NOMO-1 treated with DMSO at 0.1 percent for 48 hours (cell line): Measurements from ENCODE around the gene POLR3H.
A peak's percentile ranks its signal among the peaks of the same experiment; 100 is the strongest.
"Not testable (repeated sequence)": the region's sequence is repeated elsewhere in the genome, so short reads cannot be mapped to it uniquely, and the experiment has no call there.

Source experiments
- DNase-seq: peaks from one replicate; lab custom pipeline; 2025; ENCODE audit not compliant: unreplicated experiment; lab: John Stamatoyannopoulos, UW

The POLR3H gene, protein sequence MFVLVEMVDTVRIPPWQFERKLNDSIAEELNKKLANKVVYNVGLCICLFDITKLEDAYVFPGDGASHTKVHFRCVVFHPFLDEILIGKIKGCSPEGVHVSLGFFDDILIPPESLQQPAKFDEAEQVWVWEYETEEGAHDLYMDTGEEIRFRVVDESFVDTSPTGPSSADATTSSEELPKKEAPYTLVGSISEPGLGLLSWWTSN

DNA sequence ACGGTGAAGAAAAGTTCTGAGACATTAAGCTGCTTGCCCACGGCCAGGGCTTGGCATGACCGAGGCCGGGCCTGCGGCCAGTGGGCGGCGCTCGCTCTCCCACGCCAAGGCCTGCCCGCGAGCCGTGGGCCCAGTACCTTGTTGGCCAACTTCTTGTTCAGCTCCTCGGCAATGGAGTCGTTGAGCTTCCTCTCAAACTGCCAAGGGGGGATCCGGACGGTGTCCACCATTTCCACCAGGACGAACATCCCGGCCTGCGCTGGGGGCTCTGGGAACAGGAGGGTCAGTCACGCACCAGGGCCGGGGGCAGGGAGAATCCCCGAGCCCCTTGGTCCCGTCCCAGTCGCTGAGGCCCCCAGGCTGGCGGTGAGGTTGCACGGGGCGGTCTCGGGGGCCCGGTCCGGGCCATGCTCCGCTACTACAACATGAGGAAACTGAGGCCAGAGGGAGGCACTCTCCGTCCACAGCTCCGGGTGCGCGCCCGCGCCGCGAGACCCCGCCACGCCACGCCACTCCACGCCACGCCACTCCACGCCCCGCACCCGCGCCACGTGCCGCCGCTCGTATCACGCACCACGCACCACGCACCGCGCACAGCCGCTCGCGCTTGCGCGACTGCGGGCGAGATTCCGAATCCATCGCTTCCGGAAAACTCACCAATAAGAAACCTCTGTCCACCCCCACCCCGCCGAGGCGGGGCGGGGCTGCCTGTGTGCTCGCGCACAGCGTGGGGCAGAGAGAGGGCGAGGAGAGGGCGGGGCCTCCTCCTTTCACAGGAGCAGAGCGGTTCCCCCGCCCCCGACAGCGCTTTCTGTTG lies at the start of gene POLR3H:
POLR3H (minus strand) TSS at position 617 of the 817 bp plus-strand sequence; CDS start at position 248, 369 bp downstream.
- peak; percentile 96 for DNase-seq

DNA sequence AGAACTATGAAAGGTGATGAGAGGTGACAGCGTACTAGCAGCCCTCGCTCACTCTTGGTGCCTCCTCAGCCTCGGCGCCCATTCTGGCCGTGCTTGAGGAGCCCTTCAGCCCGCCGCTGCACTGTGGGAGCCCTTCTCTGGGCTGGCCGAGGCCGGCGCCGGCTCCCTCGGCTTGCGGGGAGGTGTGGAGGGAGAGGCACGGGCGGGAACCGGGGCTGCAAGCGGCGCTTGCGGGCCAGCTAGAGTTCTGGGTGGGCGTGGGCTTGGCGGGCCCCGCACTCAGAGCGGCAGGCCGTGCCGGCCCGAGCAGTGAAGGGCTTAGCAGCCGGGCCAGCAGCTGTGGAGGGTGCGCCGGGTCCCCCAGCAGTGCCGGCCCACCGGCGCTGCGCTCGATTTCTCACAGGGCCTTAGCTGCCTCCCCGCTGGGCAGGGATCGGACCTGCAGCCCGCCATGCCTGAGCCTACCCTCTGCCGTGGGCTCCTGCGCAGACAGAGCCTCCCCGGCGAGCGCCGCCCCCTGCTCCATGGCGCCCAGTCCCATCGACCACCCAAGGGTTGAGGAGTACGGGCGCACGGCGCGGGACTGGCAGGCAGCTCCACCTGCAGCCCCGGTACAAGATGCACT lies 49.2 kb upstream of the POLR3H start:
- DNase-seq, result not testable (repeated sequence)

DNA sequence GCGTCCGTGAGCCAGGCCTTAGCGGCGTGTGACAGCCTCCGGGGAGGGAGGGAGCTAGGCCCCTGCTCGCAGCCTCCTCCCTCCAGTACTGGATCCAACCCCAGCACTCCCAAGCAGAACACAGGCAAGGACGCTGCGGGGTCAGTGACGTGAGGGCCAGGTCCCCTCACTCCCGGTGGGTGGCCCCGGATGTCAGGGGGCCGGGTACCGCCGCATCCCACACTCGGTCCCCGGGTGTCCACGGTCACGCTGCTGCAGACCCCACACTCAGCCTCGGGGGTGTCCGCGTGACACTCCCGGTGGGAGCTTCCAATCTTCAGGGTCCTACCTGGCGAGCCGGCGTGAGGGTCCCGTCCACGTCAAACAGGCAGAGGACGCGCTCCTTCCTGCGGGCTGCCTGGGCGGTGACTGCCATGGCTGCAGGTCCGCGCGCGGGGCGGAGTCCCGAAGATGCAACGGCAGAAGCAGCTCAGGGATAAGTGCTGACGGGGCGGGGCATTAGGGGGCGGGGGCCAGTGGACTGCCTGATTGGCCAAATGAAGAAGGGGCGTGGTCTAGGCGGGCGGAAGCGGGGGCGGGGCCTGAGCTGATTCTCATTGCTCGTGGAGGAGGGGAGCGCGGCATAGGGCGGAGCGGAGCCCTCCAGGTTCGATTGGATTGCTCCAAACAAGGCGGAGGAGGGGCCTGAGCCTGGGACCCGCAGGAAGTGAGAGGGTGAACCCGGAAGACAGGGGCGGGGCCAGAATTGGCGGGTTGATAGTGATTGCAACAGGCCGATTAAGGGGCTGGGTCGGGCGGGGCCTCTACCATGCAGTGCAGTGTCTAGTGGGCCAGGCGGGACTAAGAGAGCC lies 45.3 kb upstream of the POLR3H start, which contains the start of gene PMM1:
PMM1 (minus strand) TSS at position 450 of the 851 bp plus-strand sequence; CDS start at position 415, 35 bp downstream.
- peak; percentile 99 for DNase-seq

DNA sequence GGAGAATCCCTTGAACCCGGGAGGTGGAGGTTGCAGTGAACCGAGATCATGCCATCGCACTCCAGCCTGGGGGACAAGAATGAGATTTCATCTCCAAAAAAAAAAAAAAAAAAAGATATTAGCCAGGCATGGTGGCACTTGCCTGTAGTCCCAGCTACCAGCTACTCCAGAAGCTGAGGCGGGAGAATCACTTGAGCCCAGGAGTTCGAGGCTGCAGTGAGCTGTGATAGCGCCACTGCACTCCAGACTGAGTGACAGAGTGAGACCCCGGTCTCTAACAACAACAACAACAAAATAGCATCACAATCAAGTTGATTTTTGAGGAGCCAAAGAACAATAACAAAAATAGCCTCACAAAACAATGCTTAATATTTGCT lies 43.1 kb upstream of the POLR3H start:
- DNase-seq, result no peak

DNA sequence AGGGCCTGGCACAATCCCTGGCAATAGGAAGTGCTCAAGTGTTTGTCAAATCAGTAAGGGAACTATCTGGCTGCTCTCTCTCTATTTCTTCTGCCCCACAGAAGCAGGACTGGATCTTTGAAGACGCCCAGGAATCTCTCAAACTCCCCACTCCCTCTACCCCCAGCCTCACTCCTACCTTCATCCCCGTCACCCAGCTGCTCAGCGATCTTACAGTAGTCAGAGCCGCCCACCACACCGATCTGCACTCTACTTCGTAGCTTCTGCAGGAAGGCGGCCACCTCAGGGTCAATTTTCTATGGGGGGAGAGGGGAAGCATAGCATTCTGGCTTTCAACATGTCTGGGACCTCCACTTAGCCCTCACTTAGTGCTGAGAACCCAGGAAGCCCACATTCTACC lies 41.6 kb upstream of the POLR3H start:
- no peak for DNase-seq

DNA sequence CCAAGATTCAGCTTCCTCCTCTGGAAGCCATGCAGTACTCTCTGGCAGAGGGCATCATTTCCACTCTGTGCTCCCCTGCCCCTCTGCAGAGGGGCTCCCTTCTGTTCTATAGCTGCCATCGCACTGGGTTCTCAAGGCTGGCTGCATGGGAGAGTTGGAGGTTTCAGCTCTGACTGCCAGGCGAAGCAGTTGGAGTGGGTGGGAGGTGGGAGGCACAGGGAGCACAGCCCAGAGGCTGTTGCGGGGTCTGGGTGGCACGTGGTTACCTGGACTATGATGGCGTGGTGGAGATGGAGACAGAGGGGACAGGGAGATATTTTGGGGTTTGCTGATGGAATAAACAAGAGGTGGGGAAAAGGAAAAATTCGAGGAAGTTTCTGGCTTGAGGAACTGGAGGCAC lies 40.6 kb upstream of the POLR3H start:
- DNase-seq, result no peak

DNA sequence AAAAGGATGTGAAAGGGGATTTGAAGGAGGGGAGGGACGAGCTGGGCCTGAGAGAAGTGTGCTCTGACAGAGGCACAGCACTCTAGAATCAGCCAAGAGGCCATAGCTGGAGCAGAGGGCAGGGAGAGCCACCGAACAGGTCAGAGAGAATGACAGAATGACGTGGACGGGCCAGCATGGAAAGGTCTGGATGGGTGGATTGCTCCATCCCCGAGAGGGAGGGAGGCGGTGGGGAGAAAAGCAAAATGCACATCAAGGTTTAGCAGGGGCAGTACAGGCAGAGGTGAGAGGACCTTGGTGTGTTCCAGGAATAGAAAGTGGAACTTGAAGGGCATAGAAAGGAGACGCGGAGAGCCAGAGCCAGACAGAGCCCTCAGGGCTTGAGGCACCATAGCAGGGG lies 38.4 kb upstream of the POLR3H start:
- DNase-seq, result no peak

DNA sequence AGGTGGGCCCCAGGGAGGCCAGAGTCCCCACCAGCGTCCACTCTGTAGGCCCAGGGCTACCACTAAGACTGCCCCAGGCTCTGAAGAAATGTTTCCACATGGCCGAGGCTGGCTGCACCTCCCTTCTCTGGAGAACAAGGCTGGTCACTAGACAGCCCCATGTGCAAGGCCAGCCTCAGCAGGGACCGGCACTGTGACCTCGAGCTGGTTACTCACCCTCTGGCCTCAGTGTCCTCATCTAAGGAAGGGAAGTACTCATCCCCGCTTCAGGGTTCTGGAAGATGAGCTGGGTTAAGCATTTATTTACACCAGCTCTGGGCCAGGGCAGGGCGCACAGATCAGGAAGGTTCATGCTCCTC lies 35.7 kb upstream of the POLR3H start:
- no peak for DNase-seq

DNA sequence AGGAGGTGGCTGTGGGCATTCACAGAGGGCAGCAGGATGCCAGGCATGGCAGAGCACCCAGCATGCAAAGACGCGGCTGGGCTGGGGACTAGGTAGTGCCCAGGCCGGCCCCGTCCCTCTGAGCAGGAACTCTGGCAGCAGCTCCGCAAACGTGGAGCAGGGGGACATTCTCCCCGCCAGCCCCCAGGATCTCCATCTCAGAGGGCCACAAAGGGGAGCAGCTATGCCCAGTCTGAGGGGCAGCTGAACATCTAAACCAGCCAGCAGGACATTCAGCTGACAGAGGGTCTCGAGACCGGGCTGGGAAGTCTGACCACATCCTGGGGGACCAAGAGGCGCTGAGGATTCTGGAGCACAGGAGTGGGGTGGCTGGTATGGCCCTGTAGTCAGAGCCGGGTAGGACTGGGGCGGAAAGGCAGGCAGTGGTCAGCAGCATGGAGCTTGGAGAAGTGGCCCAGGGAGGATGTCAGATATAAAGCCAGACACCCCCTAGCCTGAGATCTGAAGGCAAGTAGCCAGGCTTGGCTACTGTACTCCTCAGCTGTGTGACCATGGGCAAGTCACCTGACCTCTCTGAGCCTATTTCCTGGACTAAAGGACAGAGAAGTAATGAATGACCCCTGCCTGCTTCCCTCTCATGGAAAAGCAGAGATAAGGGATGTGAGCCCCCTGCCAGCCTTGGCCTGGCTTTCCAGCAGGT lies 35.2 kb upstream of the POLR3H start:
- DNase-seq, result no peak

DNA sequence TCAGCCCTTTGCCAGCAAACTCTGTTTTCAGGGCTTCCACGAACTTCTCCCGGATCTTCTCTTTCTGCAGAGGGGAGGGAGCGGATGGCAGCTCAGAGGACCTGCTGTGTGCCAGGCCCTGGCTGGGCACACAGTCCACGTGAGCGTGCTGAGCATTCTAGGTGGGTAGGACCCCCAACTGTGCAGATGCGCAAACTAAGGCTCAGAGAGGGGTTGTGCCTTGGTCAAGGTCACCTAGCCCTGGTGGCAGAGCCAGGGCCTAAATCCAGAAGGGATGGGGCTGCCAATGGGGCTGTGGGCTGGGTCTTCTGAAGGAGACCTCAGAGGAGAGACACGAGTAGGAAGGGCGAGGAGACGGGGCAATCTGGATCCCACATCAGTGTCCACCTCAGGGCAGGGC lies 34.5 kb upstream of the POLR3H start:
- DNase-seq, result no peak

DNA sequence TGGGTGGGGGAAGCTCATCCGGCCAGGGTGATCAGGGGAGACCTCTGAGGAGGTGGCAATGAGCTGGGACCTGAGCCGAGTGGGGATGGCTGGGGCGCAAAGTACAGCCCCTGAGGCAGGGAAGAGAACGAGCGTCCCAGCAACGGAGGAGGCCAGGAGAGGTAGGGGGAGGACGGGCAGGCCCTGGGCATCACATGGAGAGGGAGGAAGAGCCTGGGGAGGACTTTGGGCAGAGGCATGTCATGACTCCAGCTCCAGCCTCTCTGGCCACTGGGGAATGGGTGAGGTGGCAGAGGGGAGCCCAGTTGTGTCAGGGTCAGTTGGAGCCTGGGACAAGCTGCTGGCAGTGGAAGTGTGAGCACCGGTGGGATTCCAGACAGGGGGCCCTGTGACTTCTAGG lies 33.8 kb upstream of the POLR3H start:
- DNase-seq, result no peak

DNA sequence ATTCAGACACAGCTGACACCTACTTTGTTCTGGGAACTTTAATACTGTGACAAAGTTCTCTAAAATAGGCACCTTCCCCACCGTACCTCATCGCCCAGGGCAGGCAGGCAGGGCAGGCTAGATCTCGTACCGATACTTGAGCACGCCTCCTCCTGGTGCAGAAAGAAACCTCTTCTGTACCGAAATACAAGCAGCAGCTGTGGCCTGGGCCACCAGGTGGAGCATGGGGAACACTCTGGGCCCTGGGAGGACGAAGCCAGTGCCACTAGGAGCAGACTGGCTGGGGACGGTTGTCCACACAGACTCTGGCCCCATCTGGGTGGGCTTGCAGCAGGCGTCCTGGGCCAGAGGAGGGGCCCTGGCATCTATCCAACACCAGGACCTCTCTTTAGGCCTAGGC lies 32.6 kb upstream of the POLR3H start:
- DNase-seq, result peak; percentile 34

DNA sequence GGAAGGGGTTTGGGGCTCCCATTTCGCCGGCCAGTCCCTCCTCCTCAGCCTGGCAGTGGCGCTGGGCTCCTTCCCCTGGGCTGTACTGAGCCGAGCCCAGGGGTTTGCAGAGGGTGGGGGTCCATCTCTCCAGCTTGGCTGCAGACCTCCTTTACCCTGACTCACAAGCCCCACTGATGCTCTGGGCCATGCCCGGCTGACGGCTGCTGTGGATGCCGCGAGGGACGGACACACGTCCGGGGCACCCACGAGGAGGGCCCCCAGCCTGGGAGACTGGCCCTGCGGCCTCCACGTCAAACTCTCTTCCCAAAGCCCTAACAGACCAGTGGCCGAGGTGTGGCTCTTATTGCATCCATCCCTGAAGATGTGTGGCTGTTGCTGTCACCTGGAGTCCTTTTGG lies 31.3 kb upstream of the POLR3H start:
- DNase-seq, result no peak

DNA sequence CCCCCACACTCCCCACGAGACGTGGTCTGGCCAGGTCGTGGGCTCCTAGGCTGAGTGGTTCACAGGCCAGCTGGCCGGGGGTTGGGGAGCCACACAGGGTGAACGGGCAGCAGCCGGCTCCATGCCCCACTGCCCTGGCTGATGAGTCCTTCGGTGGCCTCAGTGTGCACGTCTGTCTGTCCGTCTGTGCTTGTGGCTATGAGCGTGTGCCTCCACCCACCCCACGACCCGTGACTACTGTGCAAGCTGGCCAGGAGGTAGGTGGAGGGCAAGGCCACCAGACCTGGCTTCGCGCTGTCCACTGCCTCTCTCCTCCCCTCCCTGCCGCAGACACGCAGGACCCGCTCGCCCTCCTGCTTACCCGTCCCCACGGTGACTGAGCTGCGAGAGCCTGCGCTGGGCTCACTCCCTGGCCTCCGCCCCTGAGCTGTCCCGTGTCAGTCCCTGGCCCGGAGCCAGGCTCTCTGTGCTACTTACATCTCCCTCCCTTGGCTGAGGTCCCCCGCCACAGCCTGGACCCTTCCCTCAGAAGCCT lies 30.6 kb upstream of the POLR3H start:
- DNase-seq, result no peak

DNA sequence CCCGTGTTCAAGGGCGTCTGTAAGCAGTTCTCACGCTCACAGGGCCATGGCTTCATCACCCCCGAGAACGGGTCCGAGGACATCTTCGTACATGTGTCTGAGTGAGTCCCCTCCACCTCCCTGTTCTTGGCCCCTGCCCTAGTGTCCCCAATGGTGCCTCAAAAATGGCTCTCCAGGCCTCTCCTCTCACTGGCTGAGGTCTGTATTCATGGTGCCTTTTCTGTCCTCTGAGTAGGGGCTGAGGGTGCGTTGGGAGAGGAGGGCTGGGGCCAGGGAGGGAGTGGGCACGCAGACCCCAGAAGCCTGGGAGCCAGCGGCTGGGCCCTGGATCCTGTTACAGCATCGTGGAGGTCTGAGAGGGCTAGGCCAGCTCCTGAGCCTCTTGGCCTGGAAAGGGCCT lies 29.4 kb upstream of the POLR3H start:
- DNase-seq, result no peak

DNA sequence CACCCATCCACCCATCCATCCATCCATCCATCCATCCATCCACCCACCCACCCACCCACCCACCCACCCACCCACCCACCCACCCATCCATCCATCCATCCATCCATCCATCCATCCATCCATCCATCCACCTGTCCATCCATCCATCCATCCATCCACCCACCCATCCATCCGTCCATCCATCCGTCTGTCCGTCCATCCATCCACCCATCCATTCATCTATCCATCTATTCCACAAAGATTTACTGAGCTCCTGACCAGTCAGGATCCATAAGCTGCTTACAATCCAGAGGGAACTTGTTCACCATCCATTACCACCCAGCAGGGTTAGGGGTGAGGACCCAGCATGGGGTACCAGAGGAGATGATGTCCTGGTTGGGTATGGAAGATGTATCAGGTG lies 28.0 kb upstream of the POLR3H start:
- not testable (repeated sequence) for DNase-seq

DNA sequence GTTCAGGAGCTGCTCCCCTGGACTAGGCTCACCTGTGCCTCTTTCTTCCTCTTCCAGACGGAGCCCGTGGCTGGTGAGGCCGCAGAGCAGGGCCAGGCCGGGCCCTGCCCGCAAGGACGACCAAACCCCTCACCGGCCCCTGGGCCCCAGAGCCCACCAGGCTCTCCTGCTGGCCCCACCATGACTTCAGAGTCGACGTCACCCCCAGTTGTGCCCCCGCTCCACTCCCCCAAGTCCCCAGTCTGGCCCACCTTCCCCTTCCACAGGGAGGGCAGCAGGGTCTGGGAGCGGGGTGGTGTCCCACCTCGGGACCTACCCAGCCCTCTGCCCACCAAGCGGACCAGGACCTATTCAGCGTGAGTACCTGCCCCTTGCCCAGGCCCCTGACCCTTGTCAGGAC lies 27.5 kb upstream of the POLR3H start:
- DNase-seq, result no peak

DNA sequence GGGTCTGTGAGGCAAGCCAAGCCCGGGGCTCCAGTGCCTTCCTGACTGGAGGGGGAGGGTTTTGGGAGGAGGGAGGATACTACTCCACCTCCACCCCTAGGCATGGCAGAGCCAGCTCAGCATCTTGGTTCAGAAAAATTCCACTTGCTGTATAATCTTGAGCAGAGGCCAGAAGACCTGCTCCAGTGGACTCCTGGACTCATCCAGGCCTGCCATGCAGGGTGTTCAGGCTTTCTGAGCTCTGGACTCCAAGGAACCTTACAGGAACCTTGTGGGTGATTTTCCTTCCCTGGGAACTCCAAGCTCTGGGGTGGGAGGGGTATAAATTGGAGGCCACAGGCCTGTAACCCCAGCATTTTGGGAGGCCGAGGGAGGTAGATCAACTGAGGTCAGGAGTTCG lies 26.0 kb upstream of the POLR3H start:
- DNase-seq, result no peak

DNA sequence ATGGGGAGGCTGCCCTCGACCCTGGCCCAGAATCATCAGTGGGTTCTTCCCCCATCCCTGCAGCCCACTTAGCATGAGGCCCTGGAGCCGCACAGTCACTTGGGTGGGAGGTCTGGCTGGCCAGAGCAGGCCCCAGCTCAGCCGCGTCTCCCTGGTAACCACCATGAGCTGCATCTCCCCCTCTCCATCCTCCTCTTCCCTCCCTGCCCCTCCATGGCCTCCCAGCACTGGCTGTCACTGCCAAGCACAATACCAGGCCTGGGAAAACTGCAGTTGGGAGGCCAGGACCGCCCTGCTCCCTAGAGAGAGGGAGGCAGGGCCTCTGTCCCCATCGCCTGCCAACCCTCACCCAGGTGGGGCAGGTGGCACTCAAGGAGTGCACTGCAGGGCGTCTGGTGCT lies 24.5 kb upstream of the POLR3H start:
- DNase-seq, result no peak

DNA sequence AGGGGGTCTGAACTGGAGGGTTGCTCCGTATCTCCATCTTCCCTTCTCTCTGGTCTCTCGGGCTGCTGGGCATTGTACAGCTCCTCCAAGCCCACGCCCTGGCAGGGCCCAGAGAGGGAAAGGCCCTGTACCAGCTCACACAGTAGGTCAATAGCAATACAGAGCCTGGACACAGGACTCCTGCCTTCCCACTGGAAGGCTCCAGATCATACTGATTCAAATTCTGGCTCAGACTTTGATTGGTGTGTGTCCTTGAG lies 23.2 kb upstream of the POLR3H start:
- no peak for DNase-seq
